Activated CD8-positive, alpha-beta memory T cell treated with anti-CD3 and anti-CD28 coated beads, Interleukin-2, amount 10 ng/mL, durations not matched to agents 7 days and 5 days (primary cell): ENCODE data around the gene KCNAB1. TPM values are rescaled to one million over a fixed set of nuclear protein-coding genes. Genes with fewer than 3 reads are reported as not detected.

Source experiments
- ATAC-seq: fragments of 150-1000 bp; cut with Tn5 transposase; one replicate; pipeline ENCODE4 v1.10.0; 2021; ENCODE audit warnings: moderate library complexity
- CTCF ChIA-PET: fragments of 350-600 bp; sonication (Branson Sonifier 250); formaldehyde crosslinking; loops from one replicate; lab custom pipeline; 2021; ENCODE audit warnings: antibody characterized with exemption; lab: Charles Lee
- DNase-seq: peaks from one replicate; pipeline ENCODE4 v3.0.0-alpha.2; 2020
- H3K27ac Mint-ChIP-seq: one replicate; pipeline ENCODE4 v1.8.0; 2021; ENCODE audit warnings: mild to moderate bottlenecking, mixed read lengths
- H3K27me3 Mint-ChIP-seq: one replicate; pipeline ENCODE4 v1.8.0; 2021; ENCODE audit warnings: mixed read lengths
- H3K36me3 Mint-ChIP-seq: one replicate; pipeline ENCODE4 v1.8.0; 2021; ENCODE audit warnings: mild to moderate bottlenecking, mixed read lengths
- H3K4me1 Mint-ChIP-seq: one replicate; pipeline ENCODE4 v1.8.0; 2021; ENCODE audit warnings: mixed read lengths
- H3K4me3 Mint-ChIP-seq: one replicate; pipeline ENCODE4 v1.8.0; 2021; ENCODE audit warnings: mild to moderate bottlenecking, moderate library complexity, mixed read lengths
- H3K9me3 Mint-ChIP-seq: one replicate; pipeline ENCODE4 v1.8.0; 2022; ENCODE audit warnings: low read depth, mixed read lengths
- total RNA-seq, 2 experiments: library from RNA; stranded (reverse); gene quantifications; one replicate each; pipeline ENCODE4 v1.2.3, GENCODE V29; 2021

KCNAB1 gene
- total RNA-seq, 2 experiments from 2014 or later: 0.19 TPM; not detected in 1

DNA sequence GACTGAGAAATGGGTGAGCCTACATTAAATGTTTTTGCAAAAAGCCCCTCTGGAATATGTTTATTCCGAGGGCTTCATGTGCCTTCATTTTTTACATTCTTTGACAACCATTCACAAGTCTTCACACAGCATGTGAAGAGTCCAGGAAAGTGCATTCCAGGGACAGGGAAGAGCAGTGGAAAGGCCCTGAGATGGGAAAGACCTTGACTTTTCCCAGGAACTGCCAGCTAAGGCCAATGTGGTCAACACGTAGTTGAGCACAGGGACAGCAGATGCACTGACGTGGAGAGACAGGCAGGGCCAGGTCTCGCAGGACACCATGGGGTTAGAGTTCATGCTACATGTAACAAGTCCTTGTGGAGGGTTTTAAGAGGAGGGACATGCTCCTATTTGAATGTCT lies 412.8 kb downstream of the KCNAB1 start:
- H3K4me3 Mint-ChIP-seq: no peak overlapping the region
- H3K36me3 Mint-ChIP-seq: peaks cover 1% of the 10 kb centered on the region
- H3K9me3 Mint-ChIP-seq: no peaks in the 10 kb centered on the region
- DNase-seq (no peak), ATAC-seq (no peak)
- CTCF ChIA-PET: no interaction called here
- peaks cover 9% of the 10 kb centered on the region for H3K4me1 Mint-ChIP-seq
- H3K27ac Mint-ChIP-seq: no peak overlapping the region
- H3K27me3 Mint-ChIP-seq: no peaks in the 10 kb centered on the region

- peak; percentile 47 for DNase-seq
- H3K4me1 Mint-ChIP-seq: peaks cover 9% of the 10 kb centered on the region
- no peak overlapping the region for H3K27ac Mint-ChIP-seq
- peaks cover 3% of the 10 kb centered on the region for H3K36me3 Mint-ChIP-seq
- CTCF ChIA-PET: interaction anchor here (1.0 to 1.3 kb wide), 2 partner anchors 9 to 142 kb away, joined by 3 read pairs; no protein-coding TSS in a partner anchor
- no peaks in the 10 kb centered on the region for H3K9me3 Mint-ChIP-seq
- no peaks in the 10 kb centered on the region for H3K27me3 Mint-ChIP-seq
- peak; percentile 49 for ATAC-seq
- H3K4me3 Mint-ChIP-seq: no peak overlapping the region
Observed at GRCh38 chr3:156535162-156535627, 414.8 kb downstream of the KCNAB1 start.

DNA sequence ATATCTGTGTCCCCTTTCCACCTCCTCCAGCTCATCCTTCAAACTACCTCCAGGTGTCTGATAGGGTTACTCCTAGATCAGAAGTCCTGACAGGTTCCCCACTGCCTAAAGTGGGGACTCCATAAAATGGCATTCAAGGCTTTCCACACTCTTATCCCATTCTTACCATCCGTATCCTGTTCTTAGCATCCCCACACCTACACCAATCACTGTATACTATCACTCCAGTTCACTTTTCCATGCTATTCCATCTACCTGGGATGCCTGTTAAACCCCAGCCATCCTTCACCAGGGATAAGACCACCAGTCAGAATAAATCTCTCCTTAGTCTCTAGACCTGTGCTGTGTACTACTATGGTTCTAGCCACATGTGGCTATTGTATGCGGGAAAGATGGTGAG lies 415.4 kb downstream of the KCNAB1 start:
- CTCF ChIA-PET: interaction anchor here (0.9 to 1.3 kb wide), 2 partner anchors 141 to 186 kb away, joined by 3 read pairs; no protein-coding TSS in a partner anchor
- no peak overlapping the region for H3K27ac Mint-ChIP-seq

GRCh38 chr3:156536524-156537316 lies 416.3 kb downstream of the KCNAB1 start:
- ATAC-seq: no peak
- Mint-ChIP-seq H3K4me1 (peaks cover 9% of the 10 kb centered on the region), H3K27me3 (no peaks in the 10 kb centered on the region), H3K36me3 (peaks cover 7% of the 10 kb centered on the region), H3K9me3 (no peaks in the 10 kb centered on the region), H3K27ac (no peak overlapping the region), H3K4me3 (no peak overlapping the region)
- DNase-seq: no peak
- CTCF ChIA-PET: interaction anchor here (0.9 to 1.0 kb wide), 2 partner anchors 18 to 186 kb away, joined by 3 to 4 read pairs; partner anchors contain the start of gene SSR3

More for the DNA sequence above, 415.4 kb downstream of the KCNAB1 start:
- Mint-ChIP-seq H3K9me3 (no peaks in the 10 kb centered on the region), H3K27me3 (no peaks in the 10 kb centered on the region), H3K4me3 (no peak overlapping the region), H3K36me3 (peaks cover 5% of the 10 kb centered on the region), H3K4me1 (peaks cover 9% of the 10 kb centered on the region)
- ATAC-seq: no peak
- DNase-seq: no peak

DNA sequence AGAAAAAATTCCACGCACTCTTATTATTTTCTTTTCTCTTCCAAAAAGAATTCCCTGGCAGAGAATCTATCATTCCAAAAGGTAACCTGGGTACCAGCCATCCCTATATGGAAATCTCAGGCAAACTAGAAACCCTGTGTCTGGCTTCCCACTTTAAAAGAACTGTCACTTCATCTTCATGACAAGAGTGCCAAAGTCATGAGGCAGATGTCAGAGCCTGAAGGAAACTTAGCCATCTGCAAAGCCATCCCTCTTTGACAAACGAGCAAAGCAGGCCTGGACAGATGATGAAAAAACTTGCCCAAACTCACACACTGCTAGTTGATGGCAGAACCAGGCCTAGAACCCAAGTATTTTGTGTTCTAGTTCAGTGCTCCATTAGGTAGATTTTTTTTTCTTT lies 418.7 kb downstream of the KCNAB1 start:
- H3K27me3 Mint-ChIP-seq: no peaks in the 10 kb centered on the region
- DNase-seq: no peak
- H3K36me3 Mint-ChIP-seq: peaks cover 17% of the 10 kb centered on the region
- no peak overlapping the region for H3K4me3 Mint-ChIP-seq
- no peak overlapping the region for H3K27ac Mint-ChIP-seq
- H3K9me3 Mint-ChIP-seq: no peaks in the 10 kb centered on the region
- CTCF ChIA-PET: interaction anchor here (1.1 to 1.6 kb wide), 3 partner anchors 9 to 390 kb away, joined by 3 to 6 read pairs (median 4); no protein-coding TSS in a partner anchor
- peaks cover 9% of the 10 kb centered on the region for H3K4me1 Mint-ChIP-seq
- no peak for ATAC-seq

DNA sequence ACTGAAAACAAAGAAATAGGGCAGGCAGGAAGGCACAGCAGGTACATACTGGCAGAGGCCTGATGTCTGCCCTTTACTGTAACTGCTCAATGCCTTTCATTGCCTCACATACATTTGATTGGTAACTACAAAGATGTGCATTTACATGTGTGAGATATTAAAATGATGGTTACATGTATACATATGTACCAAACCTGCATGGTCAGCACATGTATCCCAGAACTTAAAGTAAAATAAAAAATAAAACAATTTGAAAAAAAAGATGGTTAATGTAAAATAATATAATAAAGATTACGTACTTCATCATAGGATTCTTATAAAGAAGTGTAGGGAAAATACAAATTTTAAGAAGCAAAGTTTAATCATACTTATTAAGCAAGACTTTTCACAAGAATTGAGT lies 419.4 kb downstream of the KCNAB1 start:
- CTCF ChIA-PET: interaction anchor here (1.2 to 2.2 kb wide), 5 partner anchors 9 to 391 kb away, joined by 3 to 7 read pairs (median 5); no protein-coding TSS in a partner anchor
- no peak overlapping the region for H3K27ac Mint-ChIP-seq

GRCh38 chr3:156542101-156543042 lies 422.0 kb downstream of the KCNAB1 start:
- peaks cover 44% of the 10 kb centered on the region for H3K36me3 Mint-ChIP-seq
- CTCF ChIA-PET: interaction anchor here (0.8 to 2.2 kb wide), 9 partner anchors 11 to 595 kb away, joined by 3 to 8 read pairs (median 3); no protein-coding TSS in a partner anchor

More for the DNA sequence above, 419.4 kb downstream of the KCNAB1 start:
- Mint-ChIP-seq H3K4me3 (no peak overlapping the region), H3K9me3 (no peaks in the 10 kb centered on the region), H3K36me3 (peaks cover 20% of the 10 kb centered on the region), H3K27me3 (no peaks in the 10 kb centered on the region), H3K4me1 (peaks cover 9% of the 10 kb centered on the region)
- ATAC-seq: no peak
- DNase-seq: no peak

DNA sequence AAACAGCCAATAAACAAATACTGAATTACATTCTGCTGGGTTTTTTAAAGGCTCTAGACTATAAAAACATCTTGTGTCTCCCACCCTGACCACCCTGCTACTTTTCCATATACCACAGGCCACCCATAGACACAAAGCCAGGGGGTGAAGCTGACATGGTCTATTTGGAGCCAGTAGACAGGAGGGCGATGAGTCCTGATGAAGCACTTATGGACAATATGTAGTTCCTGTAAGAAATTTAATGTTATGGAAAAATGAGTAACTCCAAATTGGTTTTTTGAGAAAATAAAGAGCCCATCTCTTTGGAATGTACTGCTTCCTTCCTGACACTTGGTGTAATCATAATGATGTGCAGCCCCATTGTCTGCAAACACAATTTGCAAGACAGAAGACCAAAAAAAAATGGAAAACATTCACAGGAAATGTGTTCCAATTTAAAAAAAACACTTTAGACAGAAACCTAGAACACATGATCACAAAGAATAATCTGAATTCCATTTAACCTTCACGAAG lies 422.7 kb downstream of the KCNAB1 start:
- H3K9me3 Mint-ChIP-seq: no peaks in the 10 kb centered on the region
- CTCF ChIA-PET: interaction anchor here (0.8 to 2.1 kb wide), 8 partner anchors 8 to 539 kb away, joined by 3 to 7 read pairs (median 3); no protein-coding TSS in a partner anchor

More at GRCh38 chr3:156542101-156543042, 422.0 kb downstream of the KCNAB1 start:
- no peak for ATAC-seq
- Mint-ChIP-seq H3K4me1 (peaks cover 6% of the 10 kb centered on the region), H3K9me3 (no peaks in the 10 kb centered on the region), H3K4me3 (no peak overlapping the region), H3K27me3 (no peaks in the 10 kb centered on the region), H3K27ac (no peak overlapping the region)
- no peak for DNase-seq

GRCh38 chr3:156547637-156548036 lies 427.3 kb downstream of the KCNAB1 start:
- peaks cover 30% of the 10 kb centered on the region for H3K4me1 Mint-ChIP-seq
- H3K27ac Mint-ChIP-seq: no peak overlapping the region
- CTCF ChIA-PET: interaction anchor here (1.7 kb wide), 1 partner anchor 535 kb away, joined by 4 read pairs; no protein-coding TSS in a partner anchor
- no peak overlapping the region for H3K4me3 Mint-ChIP-seq
- H3K36me3 Mint-ChIP-seq: peaks cover 81% of the 10 kb centered on the region
- DNase-seq (no peak), ATAC-seq (no peak)
- H3K9me3 Mint-ChIP-seq: no peaks in the 10 kb centered on the region
- no peaks in the 10 kb centered on the region for H3K27me3 Mint-ChIP-seq

More for the DNA sequence above, 422.7 kb downstream of the KCNAB1 start:
- no peak overlapping the region for H3K27ac Mint-ChIP-seq
- H3K4me3 Mint-ChIP-seq: no peak overlapping the region
- peaks cover 51% of the 10 kb centered on the region for H3K36me3 Mint-ChIP-seq
- peaks cover 6% of the 10 kb centered on the region for H3K4me1 Mint-ChIP-seq
- H3K27me3 Mint-ChIP-seq: no peaks in the 10 kb centered on the region
- no peak for DNase-seq
- ATAC-seq: no peak

DNA sequence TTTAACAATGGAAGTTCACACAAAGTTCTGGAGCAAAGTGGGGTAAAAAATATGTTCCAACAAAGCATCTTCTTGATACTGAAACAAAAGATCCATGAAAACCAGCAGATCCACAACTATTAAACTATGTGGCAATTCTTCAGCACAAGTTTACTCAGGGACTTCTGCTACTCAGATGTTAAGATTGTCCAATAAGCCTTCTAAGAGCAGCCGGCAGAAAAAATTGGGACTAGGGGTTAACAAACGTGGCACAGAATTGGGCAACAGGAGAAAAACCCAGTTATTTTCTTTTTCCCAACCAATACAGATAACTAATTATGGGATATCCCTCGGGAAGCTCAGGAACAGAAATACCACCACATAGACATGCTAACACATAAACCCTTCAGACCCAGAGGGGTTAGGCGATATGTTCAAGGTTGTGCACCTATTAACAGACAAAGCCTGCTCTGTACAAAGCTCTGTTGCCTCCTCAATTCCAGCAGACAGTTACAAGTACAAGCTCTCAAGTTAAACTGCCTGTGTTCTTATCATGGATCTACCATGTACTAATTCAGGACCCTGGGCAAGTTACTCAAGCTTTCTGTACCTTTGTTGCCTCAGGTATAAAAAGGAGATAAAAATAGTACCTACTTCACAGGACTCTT lies 427.8 kb downstream of the KCNAB1 start:
- no peak for ATAC-seq
- Mint-ChIP-seq H3K9me3 (no peaks in the 10 kb centered on the region), H3K36me3 (peaks cover 82% of the 10 kb centered on the region), H3K27ac (no peak overlapping the region), H3K4me1 (peaks cover 33% of the 10 kb centered on the region), H3K4me3 (no peak overlapping the region), H3K27me3 (no peaks in the 10 kb centered on the region)
- CTCF ChIA-PET: interaction anchor here (1.1 to 1.7 kb wide), 4 partner anchors 9 to 534 kb away, joined by 3 to 4 read pairs (median 3); no protein-coding TSS in a partner anchor
- no peak for DNase-seq

- Mint-ChIP-seq H3K4me1 (peaks cover 40% of the 10 kb centered on the region), H3K27ac (peak overlapping the region; percentile 28), H3K9me3 (no peaks in the 10 kb centered on the region), H3K27me3 (no peaks in the 10 kb centered on the region), H3K4me3 (no peak overlapping the region), H3K36me3 (peaks cover 82% of the 10 kb centered on the region)
- CTCF ChIA-PET: interaction anchor here (1.1 to 1.7 kb wide), 5 partner anchors 10 to 533 kb away, joined by 3 to 4 read pairs (median 3); no protein-coding TSS in a partner anchor
- ATAC-seq (no peak), DNase-seq (no peak)
Observed at GRCh38 chr3:156548902-156549301, 428.5 kb downstream of the KCNAB1 start.

GRCh38 chr3:156551261-156551660 lies 430.9 kb downstream of the KCNAB1 start:
- peaks cover 67% of the 10 kb centered on the region for H3K36me3 Mint-ChIP-seq
- H3K27ac Mint-ChIP-seq: no peak overlapping the region
- H3K9me3 Mint-ChIP-seq: no peaks in the 10 kb centered on the region

More at GRCh38 chr3:156551261-156551660, 430.9 kb downstream of the KCNAB1 start:
- H3K4me3 Mint-ChIP-seq: no peak overlapping the region
- ATAC-seq (no peak), DNase-seq (no peak)
- CTCF ChIA-PET: no interaction called here
- peaks cover 48% of the 10 kb centered on the region for H3K4me1 Mint-ChIP-seq
- H3K27me3 Mint-ChIP-seq: no peaks in the 10 kb centered on the region
